Peyer's patch (tissue), 4 donors: Measurements from ENCODE around the gene NCKAP5.

Experiments used
- POLR2A ChIP-seq, 2 donors: fragments of 450-650 bp; IDR thresholded peaks; one replicate each; pipeline ENCODE4 v1.5.1; 2017; ENCODE audit warnings: antibody characterized with exemption in 2 of 2, mild to moderate bottlenecking in 2 of 2, moderate library complexity in 2 of 2
- TF ChIP-seq, protein P1 (sequence below), 6 experiments: fragments of 450-650 bp in 4 of 6; fragments of 200-600 bp in 2 of 6; sonication (generic) in 1 of 6; IDR thresholded peaks; one replicate each; pipeline ENCODE4 v1.5.1; 2017 to 2019; ENCODE audit warnings: antibody characterized with exemption in 6 of 6, mild to moderate bottlenecking in 3 of 6, moderate library complexity in 1 of 6

DNA sequence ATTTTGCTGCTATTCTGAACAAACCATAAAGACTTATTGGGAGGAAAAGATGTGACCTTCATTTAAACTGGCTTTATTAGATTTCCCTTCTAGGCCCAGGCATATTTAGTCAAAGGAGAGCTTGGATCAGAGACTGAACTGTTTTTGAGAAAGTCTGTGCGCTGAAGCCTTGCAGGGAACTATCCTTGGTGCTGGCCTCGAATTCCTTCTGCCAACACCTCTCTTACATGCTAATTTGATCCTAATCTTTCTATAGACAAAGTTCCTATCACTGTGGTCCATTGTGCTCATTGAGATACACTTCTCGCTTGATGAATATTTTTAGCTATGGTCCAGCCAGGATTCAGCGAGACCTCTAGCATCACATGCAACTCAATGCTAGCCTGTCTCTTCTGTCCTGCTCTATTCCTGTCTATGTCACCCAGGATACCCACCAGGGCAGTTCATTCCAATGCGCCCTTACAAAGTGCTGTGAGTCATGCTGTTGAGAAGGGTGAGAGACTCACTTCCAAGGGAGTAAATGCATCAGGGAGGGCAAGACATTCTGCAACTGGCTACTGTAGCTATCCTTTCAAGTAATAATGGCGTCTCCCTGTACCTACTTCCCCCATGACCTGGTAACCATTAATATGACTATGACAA, 541.6 kb downstream of the NCKAP5 start:
- TF ChIP-seq, protein P1, sequence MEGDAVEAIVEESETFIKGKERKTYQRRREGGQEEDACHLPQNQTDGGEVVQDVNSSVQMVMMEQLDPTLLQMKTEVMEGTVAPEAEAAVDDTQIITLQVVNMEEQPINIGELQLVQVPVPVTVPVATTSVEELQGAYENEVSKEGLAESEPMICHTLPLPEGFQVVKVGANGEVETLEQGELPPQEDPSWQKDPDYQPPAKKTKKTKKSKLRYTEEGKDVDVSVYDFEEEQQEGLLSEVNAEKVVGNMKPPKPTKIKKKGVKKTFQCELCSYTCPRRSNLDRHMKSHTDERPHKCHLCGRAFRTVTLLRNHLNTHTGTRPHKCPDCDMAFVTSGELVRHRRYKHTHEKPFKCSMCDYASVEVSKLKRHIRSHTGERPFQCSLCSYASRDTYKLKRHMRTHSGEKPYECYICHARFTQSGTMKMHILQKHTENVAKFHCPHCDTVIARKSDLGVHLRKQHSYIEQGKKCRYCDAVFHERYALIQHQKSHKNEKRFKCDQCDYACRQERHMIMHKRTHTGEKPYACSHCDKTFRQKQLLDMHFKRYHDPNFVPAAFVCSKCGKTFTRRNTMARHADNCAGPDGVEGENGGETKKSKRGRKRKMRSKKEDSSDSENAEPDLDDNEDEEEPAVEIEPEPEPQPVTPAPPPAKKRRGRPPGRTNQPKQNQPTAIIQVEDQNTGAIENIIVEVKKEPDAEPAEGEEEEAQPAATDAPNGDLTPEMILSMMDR (IDR thresholded peaks at IDR 0.05) = no peak
- TF ChIP-seq POLR2A (IDR thresholded peaks at IDR 0.05) = no peak
